NCI-H1417 treated with DMSO at 0.1 percent for 48 hours (cell line): Measurements from ENCODE around the gene PPP2R2B.
A peak's percentile ranks its signal among the peaks of the same experiment; 100 is the strongest.
"Not testable (repeated sequence)": the region's sequence is repeated elsewhere in the genome, so short reads cannot be mapped to it uniquely, and the experiment has no call there.

Experiments
- DNase-seq: peaks from one replicate; lab custom pipeline; 2025; lab: John Stamatoyannopoulos, UW

The PPP2R2B gene

GRCh38 chr5:146607659-146608332 lies 270.8 kb downstream of the PPP2R2B start:
- no peak for DNase-seq

- DNase-seq = no peak
Observed at GRCh38 chr5:146606893-146607292, 271.7 kb downstream of the PPP2R2B start.

DNA sequence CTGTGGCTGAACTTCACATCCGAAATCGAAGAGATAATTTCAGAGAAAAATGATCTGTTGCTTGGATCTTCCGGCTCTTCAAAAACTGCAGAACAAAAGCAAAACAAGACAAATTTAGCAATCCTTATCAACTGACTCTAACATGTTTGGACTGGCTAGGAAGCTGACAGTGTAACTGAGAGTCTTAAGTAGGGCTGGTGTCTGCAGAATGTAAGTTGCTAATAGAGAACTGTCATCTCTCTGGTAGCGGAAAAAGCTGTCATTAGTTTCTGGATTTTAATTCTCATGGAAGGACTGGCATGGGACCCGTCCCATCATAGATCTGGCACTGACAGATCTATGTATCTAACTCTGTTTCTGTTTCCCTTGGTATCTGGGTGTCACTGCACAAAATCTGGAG lies 278.2 kb downstream of the PPP2R2B start:
- no peak for DNase-seq

GRCh38 chr5:146599261-146599660 lies 279.3 kb downstream of the PPP2R2B start:
- DNase-seq = no peak

DNA sequence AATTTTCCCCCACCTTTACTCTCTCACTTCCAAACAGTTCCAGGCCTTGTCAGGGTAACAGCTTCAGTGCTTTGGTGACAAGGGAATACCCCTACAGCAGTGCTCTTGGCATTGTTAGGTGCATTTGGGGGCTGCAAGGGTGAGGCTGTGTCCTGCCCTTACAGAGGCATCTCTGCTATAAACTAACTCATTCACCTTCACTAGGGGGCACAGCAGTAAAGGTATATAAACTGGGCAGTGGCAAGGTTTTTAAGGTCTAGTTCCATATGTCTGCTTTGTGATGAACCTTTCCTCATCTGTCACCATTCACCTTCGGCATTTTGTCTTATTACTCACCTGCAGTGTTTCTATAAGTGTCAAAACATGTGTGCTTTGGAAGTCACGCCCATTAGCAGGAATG lies 283.5 kb downstream of the PPP2R2B start:
- no peak for DNase-seq

GRCh38 chr5:146592352-146592751 lies 286.2 kb downstream of the PPP2R2B start:
- DNase-seq = no peak

DNA sequence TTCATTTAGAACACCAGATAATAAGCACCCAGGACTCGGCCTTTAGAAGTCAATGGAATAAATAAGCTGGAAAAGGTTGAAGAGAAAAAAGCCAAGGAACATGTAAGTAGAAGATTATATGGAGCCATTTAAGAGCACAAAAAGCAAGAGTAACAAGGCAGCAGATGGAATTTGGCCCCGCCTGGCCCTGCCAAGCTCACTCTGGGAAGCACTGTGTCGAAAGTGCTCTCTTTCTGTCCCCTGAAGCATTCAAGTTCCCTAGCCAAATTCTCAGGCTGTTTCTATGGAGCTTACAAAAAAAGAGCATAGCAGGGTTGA lies 289.6 kb downstream of the PPP2R2B start:
- DNase-seq = no peak

GRCh38 chr5:146588331-146589027 lies 290.1 kb downstream of the PPP2R2B start:
- DNase-seq = no peak

DNA sequence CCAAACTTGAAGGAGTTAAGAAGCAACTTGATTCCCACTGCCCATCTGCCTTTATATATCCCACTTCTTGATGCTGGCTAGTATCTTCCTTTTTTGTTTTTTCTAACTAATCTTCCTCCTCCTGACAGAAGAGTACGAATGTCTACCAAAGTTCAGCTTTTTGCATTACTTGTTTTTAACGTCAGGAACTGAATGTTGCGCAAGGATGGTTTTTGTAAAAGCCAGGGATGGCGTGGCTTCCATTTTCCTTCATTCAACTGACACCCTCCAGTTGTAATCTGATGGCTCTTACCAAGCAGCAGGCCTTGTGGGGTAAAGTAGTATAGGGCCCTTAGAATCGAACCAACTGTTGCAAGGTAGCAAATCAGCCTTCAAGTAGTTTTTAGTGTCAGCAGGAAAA lies 291.8 kb downstream of the PPP2R2B start:
- DNase-seq = no peak

- no peak for DNase-seq
Observed at GRCh38 chr5:146584750-146585149, 293.8 kb downstream of the PPP2R2B start.

DNA sequence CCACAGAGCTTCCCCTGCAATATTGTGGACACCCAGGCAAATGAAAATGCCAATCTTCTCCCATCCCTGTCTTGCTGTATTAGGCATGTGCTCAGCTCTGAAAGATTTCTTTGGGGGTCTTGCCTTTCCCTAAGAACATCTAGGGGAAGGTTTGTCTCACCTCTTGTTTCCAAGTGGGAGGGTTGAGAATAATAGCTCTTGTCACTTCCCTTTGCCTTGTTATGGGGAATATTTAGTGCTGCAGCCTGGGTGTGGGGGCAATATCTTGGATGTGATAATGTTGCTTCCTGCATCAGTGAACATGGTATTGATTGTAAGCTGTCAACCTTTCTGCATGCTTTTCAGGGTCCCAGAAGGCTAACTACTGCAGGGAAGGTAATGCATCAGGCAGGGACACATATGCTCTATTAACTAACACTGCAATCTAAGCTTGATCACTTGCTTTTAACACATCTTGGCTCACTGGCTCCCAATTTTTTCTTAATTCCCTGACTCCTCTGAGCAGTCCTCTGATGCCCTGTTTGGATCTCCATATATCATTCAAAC lies 296.4 kb downstream of the PPP2R2B start:
- no peak for DNase-seq

GRCh38 chr5:146580237-146580636 lies 298.3 kb downstream of the PPP2R2B start:
- DNase-seq = no peak

GRCh38 chr5:146574713-146575112 lies 303.8 kb downstream of the PPP2R2B start:
- no peak for DNase-seq

- no peak for DNase-seq
Observed at GRCh38 chr5:146568161-146568560, 310.4 kb downstream of the PPP2R2B start.

- peak; percentile 13 for DNase-seq
Observed at GRCh38 chr5:146565764-146566367, 312.7 kb downstream of the PPP2R2B start.

GRCh38 chr5:146564007-146564762 lies 314.4 kb downstream of the PPP2R2B start:
- DNase-seq = no peak

- DNase-seq = no peak
Observed at GRCh38 chr5:146562461-146562860, 316.1 kb downstream of the PPP2R2B start.

DNA sequence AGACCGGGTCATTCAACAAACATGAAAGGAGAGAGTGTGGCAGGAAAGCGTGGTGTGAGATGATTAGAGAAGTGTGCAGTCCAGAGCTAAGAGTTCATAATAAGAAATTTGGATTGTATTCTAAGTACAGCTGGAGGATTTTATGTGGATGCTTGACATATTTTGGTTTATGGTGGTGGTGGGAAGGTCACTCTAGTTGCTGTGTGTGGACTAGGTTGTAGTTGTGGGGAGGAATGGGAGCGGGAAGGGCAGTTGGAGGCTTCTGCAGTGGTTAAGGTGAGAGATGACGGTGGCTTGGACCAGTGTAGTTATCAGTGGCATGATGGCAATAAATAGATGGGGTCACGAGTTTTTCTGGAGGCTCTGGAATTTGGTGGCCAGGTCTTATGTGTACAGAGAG lies 316.8 kb downstream of the PPP2R2B start:
- DNase-seq = no peak

GRCh38 chr5:146560205-146560812 lies 318.2 kb downstream of the PPP2R2B start:
- DNase-seq = no peak

DNA sequence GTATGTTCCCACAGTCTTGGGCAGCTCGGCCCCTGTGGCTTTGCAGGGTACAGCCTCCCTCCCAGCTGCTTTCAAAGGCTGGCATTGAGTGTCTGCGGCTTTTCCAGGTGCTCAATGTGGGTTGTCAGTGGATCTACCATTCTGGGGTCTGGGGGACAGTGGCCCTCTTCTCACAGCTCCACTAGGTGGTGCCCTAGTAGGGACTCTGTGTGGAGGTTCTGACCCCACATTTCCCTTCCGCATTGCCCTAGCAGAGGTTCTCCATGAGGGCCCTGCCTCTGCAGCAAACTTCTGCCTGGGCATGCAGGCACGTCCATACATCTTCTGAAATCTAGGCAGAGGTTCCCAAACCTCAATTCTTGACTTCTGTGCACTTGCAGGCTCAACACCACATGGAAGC lies 321.7 kb downstream of the PPP2R2B start:
- not testable (repeated sequence) for DNase-seq

- DNase-seq = no peak
Observed at GRCh38 chr5:146553446-146553845, 325.1 kb downstream of the PPP2R2B start.

DNA sequence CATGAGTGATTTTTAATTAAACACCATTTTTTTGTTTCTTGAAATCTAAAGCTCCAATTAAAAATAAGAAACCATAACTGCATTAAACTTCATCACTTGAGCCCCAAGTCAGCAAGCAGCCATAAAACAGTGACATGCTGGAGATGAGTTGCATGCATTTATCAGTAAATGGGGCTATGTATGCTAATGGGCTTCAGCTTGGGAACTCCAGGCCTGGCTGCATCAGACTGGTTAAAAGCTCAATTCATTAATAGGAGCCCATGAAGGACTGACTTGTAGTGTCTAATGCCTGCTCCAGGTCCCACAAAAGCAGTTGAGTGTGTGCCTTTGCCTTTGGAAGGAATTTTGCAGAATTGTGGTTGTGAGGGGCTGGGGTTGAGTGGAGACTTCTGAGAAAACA lies 328.9 kb downstream of the PPP2R2B start:
- no peak for DNase-seq
